ENCODE measurements around the gene SEMA5A. TPM values are rescaled to one million over a fixed set of nuclear protein-coding genes. Genes with fewer than 3 reads are reported as not detected.

The SEMA5A gene
- total RNA-seq, 5 donors from 2014 or later (not counting 1 experiment from before 2014, with no cell fraction given) = 0.60 to 5.1 (median 1.5) TPM

GRCh38 chr5:9244417-9244816, 301.5 kb downstream of the SEMA5A start:
- Histone ChIP-seq H3K4me3 (ENCODE audit: control insufficient read depth in 1 of 2, extremely low read depth in 1 of 2, low read length in 1 of 2) (no peak overlapping the region), H3K4me1 (ENCODE audit: control insufficient read depth in 1 of 2, extremely low read depth in 1 of 2, insufficient read depth in 2 of 2, low read length in 2 of 2) (no peaks in the 10 kb centered on the region), H3K27ac (ENCODE audit: low read length) (no peak overlapping the region), H3K36me3 (ENCODE audit: control insufficient read depth in 2 of 2, extremely low read depth in 1 of 2, insufficient read depth in 1 of 2, low read length in 1 of 2) (no peaks in the 10 kb centered on the region), H3K9me3 (no peaks in the 10 kb centered on the region), H3K27me3 (replicated peaks in 1 of 2; ENCODE audit: control insufficient read depth in 2 of 2, extremely low read depth in 1 of 2, insufficient read depth in 2 of 2, low read length in 1 of 2) (no peaks in the 10 kb centered on the region)
- ATAC-seq (replicated peaks in 1 of 4) = no peak
- no peak overlapping the region for H3K27ac Mint-ChIP-seq
- no peaks in the 10 kb centered on the region for H3K4me1 Mint-ChIP-seq
- H3K4me3 Mint-ChIP-seq = no peak overlapping the region
- WGBS (ENCODE audit: insufficient coverage) = 75% methylated on average over 3 of the region's 4 CpGs
- POLR2A ChIA-PET = no interaction called here
- no peak for DNase-seq
- no peaks in the 10 kb centered on the region for H3K27me3 Mint-ChIP-seq
- no peaks in the 10 kb centered on the region for H3K36me3 Mint-ChIP-seq
- peaks cover 0 to 8% (median 7%) of the 10 kb centered on the region in 3 donors for H3K9me3 Mint-ChIP-seq
- CTCF ChIA-PET = no interaction called here

GRCh38 chr5:9241479-9242305, 304.2 kb downstream of the SEMA5A start:
- H3K27me3 Mint-ChIP-seq = no peaks in the 10 kb centered on the region
- H3K36me3 Mint-ChIP-seq = no peaks in the 10 kb centered on the region
- ATAC-seq (replicated peaks in 1 of 4) (no peak), DNase-seq (no peak)
- no peak overlapping the region for H3K4me3 Mint-ChIP-seq
- no peak overlapping the region for H3K27ac Mint-ChIP-seq
- no peaks in the 10 kb centered on the region for H3K4me1 Mint-ChIP-seq
- no peaks in the 10 kb centered on the region for H3K36me3 ChIP-seq (ENCODE audit: control insufficient read depth in 2 of 2, extremely low read depth in 1 of 2, insufficient read depth in 1 of 2, low read length in 1 of 2)
- no peaks in the 10 kb centered on the region for H3K27me3 ChIP-seq (replicated peaks in 1 of 2; ENCODE audit: control insufficient read depth in 2 of 2, extremely low read depth in 1 of 2, insufficient read depth in 2 of 2, low read length in 1 of 2)
- H3K4me3 ChIP-seq (ENCODE audit: control insufficient read depth in 1 of 2, extremely low read depth in 1 of 2, low read length in 1 of 2) = no peak overlapping the region
- H3K4me1 ChIP-seq (ENCODE audit: control insufficient read depth in 1 of 2, extremely low read depth in 1 of 2, insufficient read depth in 2 of 2, low read length in 2 of 2) = no peaks in the 10 kb centered on the region
- POLR2A ChIA-PET = no interaction called here
- peaks cover 0 to 8% (median 0%) of the 10 kb centered on the region in 3 donors for H3K9me3 Mint-ChIP-seq
- H3K27ac ChIP-seq (ENCODE audit: low read length) = no peak overlapping the region
- no peaks in the 10 kb centered on the region for H3K9me3 ChIP-seq
- WGBS (ENCODE audit: insufficient coverage) = no CpG with 5 or more reads among the region's 9 CpGs
- CTCF ChIA-PET = no interaction called here

GRCh38 chr5:9240431-9240830, 305.4 kb downstream of the SEMA5A start:
- ATAC-seq (replicated peaks in 1 of 4) (no peak), DNase-seq (no peak)
- peaks cover 0 to 3% (median 3%) of the 10 kb centered on the region in 3 donors for H3K9me3 Mint-ChIP-seq
- Histone ChIP-seq H3K36me3 (ENCODE audit: control insufficient read depth in 2 of 2, extremely low read depth in 1 of 2, insufficient read depth in 1 of 2, low read length in 1 of 2) (no peaks in the 10 kb centered on the region), H3K27ac (ENCODE audit: low read length) (no peak overlapping the region), H3K4me1 (ENCODE audit: control insufficient read depth in 1 of 2, extremely low read depth in 1 of 2, insufficient read depth in 2 of 2, low read length in 2 of 2) (no peaks in the 10 kb centered on the region), H3K27me3 (replicated peaks in 1 of 2; ENCODE audit: control insufficient read depth in 2 of 2, extremely low read depth in 1 of 2, insufficient read depth in 2 of 2, low read length in 1 of 2) (no peaks in the 10 kb centered on the region), H3K9me3 (no peaks in the 10 kb centered on the region), H3K4me3 (ENCODE audit: control insufficient read depth in 1 of 2, extremely low read depth in 1 of 2, low read length in 1 of 2) (no peak overlapping the region)
- H3K27me3 Mint-ChIP-seq = no peaks in the 10 kb centered on the region
- H3K4me3 Mint-ChIP-seq = no peak overlapping the region
- no peak overlapping the region for H3K27ac Mint-ChIP-seq
- ChIA-PET CTCF (no interaction called here), POLR2A (no interaction called here)
- no peaks in the 10 kb centered on the region for H3K4me1 Mint-ChIP-seq
- no peaks in the 10 kb centered on the region for H3K36me3 Mint-ChIP-seq
- no CpG with 5 or more reads among the region's 2 CpGs for WGBS (ENCODE audit: insufficient coverage)

- CTCF ChIA-PET = no interaction called here
- Histone ChIP-seq H3K27me3 (replicated peaks in 1 of 2; ENCODE audit: control insufficient read depth in 2 of 2, extremely low read depth in 1 of 2, insufficient read depth in 2 of 2, low read length in 1 of 2) (no peaks in the 10 kb centered on the region), H3K36me3 (ENCODE audit: control insufficient read depth in 2 of 2, extremely low read depth in 1 of 2, insufficient read depth in 1 of 2, low read length in 1 of 2) (no peaks in the 10 kb centered on the region), H3K4me1 (ENCODE audit: control insufficient read depth in 1 of 2, extremely low read depth in 1 of 2, insufficient read depth in 2 of 2, low read length in 2 of 2) (no peaks in the 10 kb centered on the region), H3K4me3 (ENCODE audit: control insufficient read depth in 1 of 2, extremely low read depth in 1 of 2, low read length in 1 of 2) (no peak overlapping the region), H3K9me3 (no peaks in the 10 kb centered on the region), H3K27ac (ENCODE audit: low read length) (no peak overlapping the region)
- Mint-ChIP-seq H3K4me3 (no peak overlapping the region), H3K9me3 (peaks cover 0 to 12% (median 0%) of the 10 kb centered on the region in 3 donors), H3K36me3 (no peaks in the 10 kb centered on the region), H3K27me3 (no peaks in the 10 kb centered on the region), H3K4me1 (no peaks in the 10 kb centered on the region), H3K27ac (no peak overlapping the region)
- POLR2A ChIA-PET = no interaction called here
- no CpG with 5 or more reads among the region's 2 CpGs for WGBS (ENCODE audit: insufficient coverage)
- DNase-seq = no peak
- ATAC-seq (replicated peaks in 1 of 4) = no peak
Observed at GRCh38 chr5:9239626-9240025, 306.2 kb downstream of the SEMA5A start.

- Histone ChIP-seq H3K9me3 (no peaks in the 10 kb centered on the region), H3K27ac (ENCODE audit: low read length) (no peak overlapping the region), H3K4me3 (ENCODE audit: control insufficient read depth in 1 of 2, extremely low read depth in 1 of 2, low read length in 1 of 2) (no peak overlapping the region), H3K27me3 (replicated peaks in 1 of 2; ENCODE audit: control insufficient read depth in 2 of 2, extremely low read depth in 1 of 2, insufficient read depth in 2 of 2, low read length in 1 of 2) (no peaks in the 10 kb centered on the region), H3K4me1 (ENCODE audit: control insufficient read depth in 1 of 2, extremely low read depth in 1 of 2, insufficient read depth in 2 of 2, low read length in 2 of 2) (no peaks in the 10 kb centered on the region), H3K36me3 (ENCODE audit: control insufficient read depth in 2 of 2, extremely low read depth in 1 of 2, insufficient read depth in 1 of 2, low read length in 1 of 2) (no peaks in the 10 kb centered on the region)
- H3K4me3 Mint-ChIP-seq = no peak overlapping the region
- no peaks in the 10 kb centered on the region for H3K27me3 Mint-ChIP-seq
- ATAC-seq (replicated peaks in 1 of 4) (no peak), DNase-seq (no peak)
- peaks cover 0 to 12% (median 0%) of the 10 kb centered on the region in 3 donors for H3K9me3 Mint-ChIP-seq
- H3K36me3 Mint-ChIP-seq = no peaks in the 10 kb centered on the region
- CTCF ChIA-PET = no interaction called here
- no peaks in the 10 kb centered on the region for H3K4me1 Mint-ChIP-seq
- H3K27ac Mint-ChIP-seq = no peak overlapping the region
- POLR2A ChIA-PET = no interaction called here
Observed at GRCh38 chr5:9239071-9239470, 306.8 kb downstream of the SEMA5A start.

GRCh38 chr5:9233712-9234111, 312.2 kb downstream of the SEMA5A start:
- no peaks in the 10 kb centered on the region for H3K27me3 ChIP-seq (replicated peaks in 1 of 2; ENCODE audit: control insufficient read depth in 2 of 2, extremely low read depth in 1 of 2, insufficient read depth in 2 of 2, low read length in 1 of 2)
- CTCF ChIA-PET = no interaction called here
- H3K9me3 Mint-ChIP-seq = peaks cover 0 to 17% (median 1%) of the 10 kb centered on the region in 3 donors

GRCh38 chr5:9233035-9233434, 312.8 kb downstream of the SEMA5A start:
- no peaks in the 10 kb centered on the region for H3K4me1 ChIP-seq (ENCODE audit: control insufficient read depth in 1 of 2, extremely low read depth in 1 of 2, insufficient read depth in 2 of 2, low read length in 2 of 2)
- DNase-seq (no peak), ATAC-seq (replicated peaks in 1 of 4) (no peak)
- no peaks in the 10 kb centered on the region for H3K27me3 Mint-ChIP-seq
- peaks cover 1 to 17% (median 6%) of the 10 kb centered on the region in 3 donors for H3K9me3 Mint-ChIP-seq
- no peak overlapping the region for H3K27ac ChIP-seq (ENCODE audit: low read length)
- H3K27ac Mint-ChIP-seq = no peak overlapping the region
- H3K36me3 Mint-ChIP-seq = no peaks in the 10 kb centered on the region
- ChIA-PET POLR2A (no interaction called here), CTCF (no interaction called here)
- no peaks in the 10 kb centered on the region for H3K4me1 Mint-ChIP-seq
- H3K4me3 ChIP-seq (ENCODE audit: control insufficient read depth in 1 of 2, extremely low read depth in 1 of 2, low read length in 1 of 2) = no peak overlapping the region
- no peaks in the 10 kb centered on the region for H3K9me3 ChIP-seq
- WGBS (ENCODE audit: insufficient coverage) = no CpG with 5 or more reads among the region's 2 CpGs
- no peaks in the 10 kb centered on the region for H3K27me3 ChIP-seq (replicated peaks in 1 of 2; ENCODE audit: control insufficient read depth in 2 of 2, extremely low read depth in 1 of 2, insufficient read depth in 2 of 2, low read length in 1 of 2)
- H3K4me3 Mint-ChIP-seq = no peak overlapping the region
- no peaks in the 10 kb centered on the region for H3K36me3 ChIP-seq (ENCODE audit: control insufficient read depth in 2 of 2, extremely low read depth in 1 of 2, insufficient read depth in 1 of 2, low read length in 1 of 2)

More at GRCh38 chr5:9233712-9234111, 312.2 kb downstream of the SEMA5A start:
- Histone ChIP-seq H3K36me3 (ENCODE audit: control insufficient read depth in 2 of 2, extremely low read depth in 1 of 2, insufficient read depth in 1 of 2, low read length in 1 of 2) (no peaks in the 10 kb centered on the region), H3K4me1 (ENCODE audit: control insufficient read depth in 1 of 2, extremely low read depth in 1 of 2, insufficient read depth in 2 of 2, low read length in 2 of 2) (no peaks in the 10 kb centered on the region), H3K27ac (ENCODE audit: low read length) (no peak overlapping the region), H3K9me3 (no peaks in the 10 kb centered on the region), H3K4me3 (ENCODE audit: control insufficient read depth in 1 of 2, extremely low read depth in 1 of 2, low read length in 1 of 2) (no peak overlapping the region)
- no peaks in the 10 kb centered on the region for H3K36me3 Mint-ChIP-seq
- DNase-seq (no peak), ATAC-seq (replicated peaks in 1 of 4) (no peak)
- H3K27ac Mint-ChIP-seq = no peak overlapping the region
- POLR2A ChIA-PET = no interaction called here
- H3K27me3 Mint-ChIP-seq = no peaks in the 10 kb centered on the region
- no peak overlapping the region for H3K4me3 Mint-ChIP-seq
- no peaks in the 10 kb centered on the region for H3K4me1 Mint-ChIP-seq

All from T-cell (primary cell).